ENCODE data around the gene NAT14. TPM values are rescaled to one million over a fixed set of nuclear protein-coding genes. Genes with fewer than 3 reads are reported as not detected.

The NAT14 gene
- total RNA-seq, 1 experiment from 2014 or later: 87.7 TPM

GRCh38 chr19:55440411-55441105, 44.4 kb upstream of the NAT14 start:
- TF ChIP-seq JAZF1 (CRISPR knock-in tag; IDR thresholded peaks at IDR 0.05) (no peak), SP1 (CRISPR knock-in tag; conservative IDR thresholded peaks at IDR 0.05) (peak; percentile 42)
- CTCF ChIA-PET: interaction anchor here (1.1 kb wide), 1 partner anchor 22 kb away, joined by 3 read pairs; no protein-coding TSS in a partner anchor
- DNase-seq (ENCODE audit: low spot score): peak; percentile 88
- Mint-ChIP-seq H3K4me3 (peak overlapping the region; percentile 62), H3K9me3 (no peaks in the 10 kb centered on the region), H3K36me3 (no peaks in the 10 kb centered on the region), H3K27ac (0 out of 2 replicates have a peak overlapping the region, but pooled peaks have one; percentile 2), H3K4me1 (peaks cover 23% of the 10 kb centered on the region), H3K27me3 (ENCODE audit: low read depth) (peaks cover 8% of the 10 kb centered on the region)
- POLR2A ChIA-PET: interaction anchor here (0.6 kb wide), 1 partner anchor 143 kb away, joined by 3 read pairs; no protein-coding TSS in a partner anchor
- peak; percentile 42 for ATAC-seq

GRCh38 chr19:55441319-55441691, 43.7 kb upstream of the NAT14 start:
- H3K27ac Mint-ChIP-seq: no peak overlapping the region; the same call in none of the 2 replicates
- ATAC-seq (no peak), DNase-seq (ENCODE audit: low spot score) (no peak)
- H3K9me3 Mint-ChIP-seq: no peaks in the 10 kb centered on the region
- POLR2A ChIA-PET: no interaction called here
- H3K36me3 Mint-ChIP-seq: no peaks in the 10 kb centered on the region
- H3K4me3 Mint-ChIP-seq: peak overlapping the region; percentile 62
- peaks cover 23% of the 10 kb centered on the region for H3K4me1 Mint-ChIP-seq
- peaks cover 8% of the 10 kb centered on the region for H3K27me3 Mint-ChIP-seq (ENCODE audit: low read depth)
- CTCF ChIA-PET: interaction anchor here (0.8 to 1.4 kb wide), 5 partner anchors 20 to 165 kb away, joined by 3 read pairs; partner anchors contain the start of gene ISOC2
- TF ChIP-seq, protein P1, sequence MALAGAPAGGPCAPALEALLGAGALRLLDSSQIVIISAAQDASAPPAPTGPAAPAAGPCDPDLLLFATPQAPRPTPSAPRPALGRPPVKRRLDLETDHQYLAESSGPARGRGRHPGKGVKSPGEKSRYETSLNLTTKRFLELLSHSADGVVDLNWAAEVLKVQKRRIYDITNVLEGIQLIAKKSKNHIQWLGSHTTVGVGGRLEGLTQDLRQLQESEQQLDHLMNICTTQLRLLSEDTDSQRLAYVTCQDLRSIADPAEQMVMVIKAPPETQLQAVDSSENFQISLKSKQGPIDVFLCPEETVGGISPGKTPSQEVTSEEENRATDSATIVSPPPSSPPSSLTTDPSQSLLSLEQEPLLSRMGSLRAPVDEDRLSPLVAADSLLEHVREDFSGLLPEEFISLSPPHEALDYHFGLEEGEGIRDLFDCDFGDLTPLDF (CRISPR knock-in tag; IDR thresholded peaks at IDR 0.05): no peak
- TF ChIP-seq CBFB (CRISPR knock-in tag; IDR thresholded peaks at IDR 0.05; ENCODE audit: low read depth) (no peak), NR2C2 (CRISPR knock-in tag; IDR thresholded peaks at IDR 0.05) (no peak), MAX (CRISPR knock-in tag; IDR thresholded peaks at IDR 0.05) (no peak), KAT7 (CRISPR knock-in tag; IDR thresholded peaks at IDR 0.05; ENCODE audit: borderline replicate concordance) (no peak), AFF4 (CRISPR knock-in tag; IDR thresholded peaks at IDR 0.05; ENCODE audit: borderline replicate concordance) (no peak), USF2 (CRISPR knock-in tag; IDR thresholded peaks at IDR 0.05) (no peak), ATF6 (CRISPR knock-in tag; IDR thresholded peaks at IDR 0.05) (no peak), GTF2I (CRISPR knock-in tag; conservative IDR thresholded peaks at IDR 0.05) (no peak), NR3C1 (CRISPR knock-in tag; conservative IDR thresholded peaks at IDR 0.05; ENCODE audit: low read depth) (no peak), ZNF416 (CRISPR knock-in tag; IDR thresholded peaks at IDR 0.05) (no peak)
- TF ChIP-seq, protein P2, sequence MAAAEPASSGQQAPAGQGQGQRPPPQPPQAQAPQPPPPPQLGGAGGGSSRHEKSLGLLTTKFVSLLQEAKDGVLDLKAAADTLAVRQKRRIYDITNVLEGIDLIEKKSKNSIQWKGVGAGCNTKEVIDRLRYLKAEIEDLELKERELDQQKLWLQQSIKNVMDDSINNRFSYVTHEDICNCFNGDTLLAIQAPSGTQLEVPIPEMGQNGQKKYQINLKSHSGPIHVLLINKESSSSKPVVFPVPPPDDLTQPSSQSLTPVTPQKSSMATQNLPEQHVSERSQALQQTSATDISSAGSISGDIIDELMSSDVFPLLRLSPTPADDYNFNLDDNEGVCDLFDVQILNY (CRISPR knock-in tag; IDR thresholded peaks at IDR 0.05): no peak
- TF ChIP-seq, protein P3, sequence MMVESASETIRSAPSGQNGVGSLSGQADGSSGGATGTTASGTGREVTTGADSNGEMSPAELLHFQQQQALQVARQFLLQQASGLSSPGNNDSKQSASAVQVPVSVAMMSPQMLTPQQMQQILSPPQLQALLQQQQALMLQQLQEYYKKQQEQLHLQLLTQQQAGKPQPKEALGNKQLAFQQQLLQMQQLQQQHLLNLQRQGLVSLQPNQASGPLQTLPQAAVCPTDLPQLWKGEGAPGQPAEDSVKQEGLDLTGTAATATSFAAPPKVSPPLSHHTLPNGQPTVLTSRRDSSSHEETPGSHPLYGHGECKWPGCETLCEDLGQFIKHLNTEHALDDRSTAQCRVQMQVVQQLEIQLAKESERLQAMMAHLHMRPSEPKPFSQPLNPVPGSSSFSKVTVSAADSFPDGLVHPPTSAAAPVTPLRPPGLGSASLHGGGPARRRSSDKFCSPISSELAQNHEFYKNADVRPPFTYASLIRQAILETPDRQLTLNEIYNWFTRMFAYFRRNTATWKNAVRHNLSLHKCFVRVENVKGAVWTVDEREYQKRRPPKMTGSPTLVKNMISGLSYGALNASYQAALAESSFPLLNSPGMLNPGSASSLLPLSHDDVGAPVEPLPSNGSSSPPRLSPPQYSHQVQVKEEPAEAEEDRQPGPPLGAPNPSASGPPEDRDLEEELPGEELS (CRISPR knock-in tag; IDR thresholded peaks at IDR 0.05): no peak
- TF ChIP-seq, protein P4, sequence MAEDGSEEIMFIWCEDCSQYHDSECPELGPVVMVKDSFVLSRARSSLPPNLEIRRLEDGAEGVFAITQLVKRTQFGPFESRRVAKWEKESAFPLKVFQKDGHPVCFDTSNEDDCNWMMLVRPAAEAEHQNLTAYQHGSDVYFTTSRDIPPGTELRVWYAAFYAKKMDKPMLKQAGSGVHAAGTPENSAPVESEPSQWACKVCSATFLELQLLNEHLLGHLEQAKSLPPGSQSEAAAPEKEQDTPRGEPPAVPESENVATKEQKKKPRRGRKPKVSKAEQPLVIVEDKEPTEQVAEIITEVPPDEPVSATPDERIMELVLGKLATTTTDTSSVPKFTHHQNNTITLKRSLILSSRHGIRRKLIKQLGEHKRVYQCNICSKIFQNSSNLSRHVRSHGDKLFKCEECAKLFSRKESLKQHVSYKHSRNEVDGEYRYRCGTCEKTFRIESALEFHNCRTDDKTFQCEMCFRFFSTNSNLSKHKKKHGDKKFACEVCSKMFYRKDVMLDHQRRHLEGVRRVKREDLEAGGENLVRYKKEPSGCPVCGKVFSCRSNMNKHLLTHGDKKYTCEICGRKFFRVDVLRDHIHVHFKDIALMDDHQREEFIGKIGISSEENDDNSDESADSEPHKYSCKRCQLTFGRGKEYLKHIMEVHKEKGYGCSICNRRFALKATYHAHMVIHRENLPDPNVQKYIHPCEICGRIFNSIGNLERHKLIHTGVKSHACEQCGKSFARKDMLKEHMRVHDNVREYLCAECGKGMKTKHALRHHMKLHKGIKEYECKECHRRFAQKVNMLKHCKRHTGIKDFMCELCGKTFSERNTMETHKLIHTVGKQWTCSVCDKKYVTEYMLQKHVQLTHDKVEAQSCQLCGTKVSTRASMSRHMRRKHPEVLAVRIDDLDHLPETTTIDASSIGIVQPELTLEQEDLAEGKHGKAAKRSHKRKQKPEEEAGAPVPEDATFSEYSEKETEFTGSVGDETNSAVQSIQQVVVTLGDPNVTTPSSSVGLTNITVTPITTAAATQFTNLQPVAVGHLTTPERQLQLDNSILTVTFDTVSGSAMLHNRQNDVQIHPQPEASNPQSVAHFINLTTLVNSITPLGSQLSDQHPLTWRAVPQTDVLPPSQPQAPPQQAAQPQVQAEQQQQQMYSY (CRISPR knock-in tag; IDR thresholded peaks at IDR 0.05): no peak
